Mesendoderm (in vitro differentiated cells): ENCODE data around the gene SMARCD1.

Source experiments
- DNase-seq: peaks from one replicate; pipeline ENCODE4 v3.0.0; 2013
- H2AK5ac ChIP-seq: 2 replicates; pipeline ENCODE4 v1.6.1; 2013; ENCODE audit warnings: low read length, inconsistent platforms
- H2BK120ac ChIP-seq: 2 replicates; pipeline ENCODE4 v1.6.1; 2013; ENCODE audit warnings: low read depth, mild to moderate bottlenecking, low read length, moderate library complexity, mixed read lengths
- H2BK15ac ChIP-seq: replicated peaks from 2 replicates; pipeline ENCODE4 v1.6.1; 2013; ENCODE audit warnings: low read depth, mild to moderate bottlenecking, moderate library complexity
- H2BK5ac ChIP-seq: 2 replicates; pipeline ENCODE4 v1.6.1; 2013; ENCODE audit warnings: low read length, inconsistent platforms
- H3K18ac ChIP-seq: 2 replicates; pipeline ENCODE4 v1.6.1; 2013; ENCODE audit warnings: mild to moderate bottlenecking, low read length, mixed read lengths
- H3K23ac ChIP-seq: one replicate; pipeline ENCODE4 v1.6.1; 2013; ENCODE audit warnings: low read length
- H3K27ac ChIP-seq: 2 replicates; pipeline ENCODE4 v1.5.1; 2013; ENCODE audit warnings: low read depth, mild to moderate bottlenecking, inconsistent platforms, low read length, moderate library complexity
- H3K27me3 ChIP-seq: 2 replicates; pipeline ENCODE4 v1.6.1; 2013; ENCODE audit warnings: low read length, control low read depth, mild to moderate bottlenecking, inconsistent platforms; ENCODE audit not compliant: insufficient read depth, poor library complexity
- H3K36me3 ChIP-seq: 2 replicates; pipeline ENCODE4 v1.6.1; 2013; ENCODE audit warnings: low read length, inconsistent platforms; ENCODE audit not compliant: control insufficient read depth, insufficient read depth
- H3K4ac ChIP-seq: one replicate; pipeline ENCODE4 v1.6.1; 2013; ENCODE audit warnings: low read depth, mild to moderate bottlenecking, low read length, moderate library complexity
- H3K4me1 ChIP-seq: 2 replicates; pipeline ENCODE4 v1.6.1; 2013; ENCODE audit warnings: low read depth, low read length, inconsistent platforms; ENCODE audit not compliant: control insufficient read depth
- H3K4me2 ChIP-seq: 2 replicates; pipeline ENCODE4 v1.6.1; 2013; ENCODE audit warnings: low read length
- H3K4me3 ChIP-seq: 2 replicates; pipeline ENCODE4 v1.5.1; 2013; ENCODE audit warnings: mild to moderate bottlenecking, low read length
- H3K56ac ChIP-seq: one replicate; pipeline ENCODE4 v1.6.1; 2013; ENCODE audit warnings: low read length
- H3K79me1 ChIP-seq: 2 replicates; pipeline ENCODE4 v1.6.1; 2013; ENCODE audit warnings: low read length, inconsistent platforms
- H3K79me2 ChIP-seq: 2 replicates; pipeline ENCODE4 v1.6.1; 2013; ENCODE audit warnings: mild to moderate bottlenecking, low read length; ENCODE audit not compliant: control insufficient read depth, insufficient read depth
- H3K9ac ChIP-seq: 2 replicates; pipeline ENCODE4 v1.6.1; 2013; ENCODE audit warnings: low read length, inconsistent platforms
- H4K5ac ChIP-seq: one replicate; pipeline ENCODE4 v1.6.1; 2013; ENCODE audit warnings: low read length
- H4K8ac ChIP-seq: one replicate; pipeline ENCODE4 v1.6.1; 2013; ENCODE audit warnings: low read depth, mild to moderate bottlenecking, control low read depth, low read length, moderate library complexity
- WGBS: extraction: QIAGEN DNeasy Blood & Tissue Kit; methylation state at CpG from one replicate; pipeline ENCODE4 v1.1.7; 2013; ENCODE audit warnings: low lambda C conversion rate, missing lambda C conversion rate; ENCODE audit not compliant: insufficient coverage; ENCODE audit errors: extremely low coverage; 5-methylcytosine and 5-hydroxymethylcytosine counted together

The SMARCD1 gene

GRCh38 chr12:50120953-50121352 lies 35.8 kb downstream of the SMARCD1 start:
- H3K79me1 ChIP-seq: no peaks in the 10 kb centered on the region
- no peaks in the 10 kb centered on the region for H3K36me3 ChIP-seq
- H3K56ac ChIP-seq: no peak overlapping the region
- no peak overlapping the region for H3K9ac ChIP-seq
- H3K79me2 ChIP-seq: no peaks in the 10 kb centered on the region
- no peak for DNase-seq
- no peak overlapping the region for H2BK15ac ChIP-seq
- no peak overlapping the region for H3K4me2 ChIP-seq
- no peak overlapping the region for H3K4ac ChIP-seq
- WGBS: no CpG with 5 or more reads among the region's 3 CpGs
- no peak overlapping the region for H3K18ac ChIP-seq
- H3K4me3 ChIP-seq: no peak overlapping the region
- no peak overlapping the region for H2BK120ac ChIP-seq
- no peak overlapping the region for H3K27ac ChIP-seq
- H2AK5ac ChIP-seq: no peak overlapping the region
- H3K27me3 ChIP-seq: no peaks in the 10 kb centered on the region
- H4K8ac ChIP-seq: no peak overlapping the region
- H2BK5ac ChIP-seq: no peak overlapping the region
- H4K5ac ChIP-seq: no peak overlapping the region
- no peak overlapping the region for H3K23ac ChIP-seq
- no peaks in the 10 kb centered on the region for H3K4me1 ChIP-seq

GRCh38 chr12:50121641-50122040 lies 36.5 kb downstream of the SMARCD1 start:
- Histone ChIP-seq H4K5ac (no peak overlapping the region), H3K36me3 (no peaks in the 10 kb centered on the region), H3K27me3 (no peaks in the 10 kb centered on the region), H3K79me2 (no peaks in the 10 kb centered on the region), H3K4me1 (no peaks in the 10 kb centered on the region), H2BK5ac (no peak overlapping the region), H3K27ac (no peak overlapping the region), H4K8ac (no peak overlapping the region), H2AK5ac (no peak overlapping the region), H3K9ac (no peak overlapping the region), H2BK120ac (no peak overlapping the region), H2BK15ac (no peak overlapping the region), H3K79me1 (no peaks in the 10 kb centered on the region), H3K18ac (no peak overlapping the region), H3K4me2 (no peak overlapping the region), H3K4ac (no peak overlapping the region), H3K4me3 (no peak overlapping the region), H3K23ac (no peak overlapping the region), H3K56ac (no peak overlapping the region)
- no peak for DNase-seq
- WGBS: no CpG with 5 or more reads among the region's 5 CpGs

GRCh38 chr12:50123203-50123602 lies 38.1 kb downstream of the SMARCD1 start:
- Histone ChIP-seq H3K27me3 (no peaks in the 10 kb centered on the region), H2BK5ac (no peak overlapping the region), H2AK5ac (no peak overlapping the region), H4K8ac (no peak overlapping the region), H3K23ac (no peak overlapping the region), H3K4me1 (no peaks in the 10 kb centered on the region), H3K4ac (no peak overlapping the region), H3K4me2 (no peak overlapping the region), H3K18ac (no peak overlapping the region), H4K5ac (no peak overlapping the region), H3K9ac (no peak overlapping the region), H3K4me3 (no peak overlapping the region), H2BK15ac (no peak overlapping the region), H3K79me1 (no peaks in the 10 kb centered on the region), H3K79me2 (no peaks in the 10 kb centered on the region), H3K36me3 (no peaks in the 10 kb centered on the region), H3K56ac (no peak overlapping the region), H2BK120ac (no peak overlapping the region), H3K27ac (no peak overlapping the region)
- no CpG with 5 or more reads among the region's 2 CpGs for WGBS
- DNase-seq: no peak

DNA sequence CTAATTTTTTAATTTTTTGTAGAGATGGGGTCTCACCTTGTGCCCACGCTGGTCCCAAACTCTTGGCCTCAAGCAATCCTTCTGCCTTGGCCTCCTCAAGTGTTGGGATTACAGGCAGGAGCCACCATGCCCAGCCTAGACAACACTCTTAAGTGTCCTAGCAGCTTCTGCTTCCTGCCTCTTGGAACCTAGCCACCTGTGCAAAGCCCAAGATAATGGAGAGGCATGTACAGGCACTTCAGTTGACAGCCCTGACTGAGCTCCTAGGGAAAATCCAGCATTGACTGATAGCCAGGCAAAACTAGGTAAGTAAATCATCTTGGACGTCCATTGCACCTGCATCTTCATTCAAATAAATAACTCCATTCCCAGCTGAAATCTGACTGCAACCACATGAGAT lies 42.4 kb downstream of the SMARCD1 start:
- no peak overlapping the region for H3K18ac ChIP-seq
- WGBS: no CpG with 5 or more reads among the region's 2 CpGs
- no peak overlapping the region for H3K4me3 ChIP-seq

DNA sequence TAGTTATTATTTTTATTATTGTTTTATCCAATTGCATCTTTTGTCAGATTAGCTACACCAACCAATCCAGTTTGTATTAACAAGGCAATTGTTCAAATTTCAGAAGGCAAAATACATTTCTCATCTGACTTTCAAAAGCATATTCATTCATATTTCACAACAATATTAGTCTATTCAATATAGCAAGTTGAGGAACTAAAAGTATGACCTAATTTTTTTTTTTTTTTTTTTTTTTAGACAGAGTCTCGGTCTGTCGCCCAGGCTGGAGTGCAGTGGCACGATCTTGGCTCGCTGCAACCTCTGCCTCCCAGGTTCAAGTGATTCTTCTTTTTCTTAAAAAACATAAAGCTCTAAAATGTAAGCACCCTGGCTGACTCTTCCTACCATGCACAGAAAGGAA lies 44.1 kb downstream of the SMARCD1 start:
- no peak overlapping the region for H3K56ac ChIP-seq
- H3K18ac ChIP-seq: no peak overlapping the region
- H3K36me3 ChIP-seq: peaks cover 18% of the 10 kb centered on the region
- no peaks in the 10 kb centered on the region for H3K27me3 ChIP-seq
- no peak overlapping the region for H2BK120ac ChIP-seq
- no peak overlapping the region for H3K9ac ChIP-seq
- no peak for DNase-seq
- no peaks in the 10 kb centered on the region for H3K4me1 ChIP-seq
- no peak overlapping the region for H2AK5ac ChIP-seq
- no peak overlapping the region for H2BK15ac ChIP-seq
- H4K8ac ChIP-seq: no peak overlapping the region
- H3K4me2 ChIP-seq: no peak overlapping the region
- no peaks in the 10 kb centered on the region for H3K79me2 ChIP-seq
- H3K4ac ChIP-seq: no peak overlapping the region
- H4K5ac ChIP-seq: no peak overlapping the region
- H3K4me3 ChIP-seq: no peak overlapping the region
- H3K27ac ChIP-seq: no peak overlapping the region
- H3K79me1 ChIP-seq: no peaks in the 10 kb centered on the region
- no peak overlapping the region for H2BK5ac ChIP-seq
- H3K23ac ChIP-seq: no peak overlapping the region
- no CpG with 5 or more reads among the region's 4 CpGs for WGBS

More for the DNA sequence above, 42.4 kb downstream of the SMARCD1 start:
- Histone ChIP-seq H3K79me1 (no peaks in the 10 kb centered on the region), H3K4me2 (no peak overlapping the region), H3K9ac (no peak overlapping the region), H3K56ac (no peak overlapping the region), H3K4me1 (no peaks in the 10 kb centered on the region), H3K27ac (no peak overlapping the region), H3K23ac (no peak overlapping the region), H2BK5ac (no peak overlapping the region), H2AK5ac (no peak overlapping the region), H3K4ac (no peak overlapping the region), H4K5ac (no peak overlapping the region), H3K79me2 (no peaks in the 10 kb centered on the region), H3K36me3 (peaks cover 14% of the 10 kb centered on the region), H4K8ac (no peak overlapping the region), H3K27me3 (no peaks in the 10 kb centered on the region), H2BK15ac (no peak overlapping the region), H2BK120ac (no peak overlapping the region)
- DNase-seq: no peak

DNA sequence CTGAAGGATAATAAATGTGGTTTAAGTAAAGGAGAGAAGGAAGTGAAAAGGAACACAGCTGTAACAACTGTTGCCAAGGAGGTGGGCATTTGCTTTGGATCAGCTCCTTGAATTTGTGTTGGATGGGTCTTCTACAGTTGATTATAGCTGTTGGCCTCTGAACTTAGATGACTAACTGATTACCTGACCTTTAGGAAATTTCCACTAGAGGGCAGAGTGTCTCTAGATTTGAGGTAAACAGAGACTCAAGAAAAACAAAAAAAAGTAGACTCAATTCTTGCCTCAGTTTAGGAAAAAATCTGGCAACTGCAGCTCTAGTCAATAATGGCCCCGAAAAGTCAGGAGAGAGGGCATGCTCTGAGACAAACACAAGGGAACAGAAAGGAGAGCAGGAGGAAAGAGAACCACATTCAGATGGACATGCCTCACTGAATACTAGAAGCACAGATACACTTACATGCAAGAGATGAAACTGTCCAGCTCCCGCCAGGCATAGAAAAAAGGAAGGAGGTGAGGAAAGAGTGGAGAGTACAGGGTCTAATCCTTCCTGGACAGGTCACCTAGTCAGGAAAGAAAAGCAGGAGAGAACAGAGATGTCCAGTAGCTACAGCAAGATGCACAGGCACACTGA lies 47.5 kb downstream of the SMARCD1 start:
- Histone ChIP-seq H3K4me1 (no peaks in the 10 kb centered on the region), H3K56ac (no peak overlapping the region), H3K79me2 (no peaks in the 10 kb centered on the region), H2BK120ac (no peak overlapping the region), H3K23ac (no peak overlapping the region), H2BK15ac (no peak overlapping the region), H3K18ac (no peak overlapping the region), H3K36me3 (peaks cover 24% of the 10 kb centered on the region), H3K9ac (no peak overlapping the region), H2BK5ac (no peak overlapping the region), H3K27me3 (no peaks in the 10 kb centered on the region), H2AK5ac (no peak overlapping the region), H3K4ac (no peak overlapping the region), H4K8ac (no peak overlapping the region), H3K4me2 (no peak overlapping the region), H3K79me1 (no peaks in the 10 kb centered on the region), H4K5ac (no peak overlapping the region), H3K27ac (no peak overlapping the region), H3K4me3 (no peak overlapping the region)
- DNase-seq: peak; percentile 54
- no CpG with 5 or more reads among the region's 2 CpGs for whole genome bisulfite sequencing
